Tongue (tissue), 2 donors: ENCODE measurements around the gene PPT1. TPM values are rescaled to one million over a fixed set of nuclear protein-coding genes. Genes with fewer than 3 reads are reported as not detected.
A peak's percentile ranks its signal among the peaks of the same experiment; 100 is the strongest.

Experiments used
- DNase-seq: peaks from one replicate; pipeline ENCODE4 v3.0.0-alpha.2; 2015
- total RNA-seq: library from RNA; depleted of rRNA; stranded (reverse); fragments of >200 nt; gene quantifications from one replicate; pipeline ENCODE4 v1.2.3, GENCODE V29; 2014

The PPT1 gene
- total RNA-seq, 1 donor from 2014 or later, result 42.7 TPM

DNA sequence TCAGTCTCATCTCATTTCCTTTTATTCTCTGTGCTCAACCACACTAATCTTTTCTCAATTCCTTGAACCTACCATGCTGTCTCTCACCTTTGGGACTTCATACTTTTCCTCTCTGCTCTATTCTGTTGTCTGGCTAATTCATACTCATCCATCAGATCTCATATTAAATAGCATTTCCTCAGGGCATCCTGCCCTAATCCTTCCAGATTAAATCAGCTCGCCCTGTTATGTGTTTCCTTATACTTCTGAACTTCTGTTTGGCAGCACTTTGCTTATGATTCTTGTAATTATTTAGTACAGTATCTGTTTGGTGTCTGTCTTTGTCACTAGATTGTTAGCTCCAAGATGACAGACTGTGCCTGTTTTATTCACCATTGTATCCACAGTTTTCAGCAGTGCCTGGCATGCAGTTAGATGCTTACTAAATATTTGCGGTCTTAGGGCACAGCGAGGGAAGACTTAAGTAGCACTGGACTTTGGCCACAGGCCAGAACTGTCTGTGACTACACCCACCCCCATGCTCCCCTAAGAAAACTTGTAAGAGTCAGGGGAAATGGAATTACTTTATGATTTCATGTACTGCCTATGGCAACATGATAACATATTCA, 66.4 kb downstream of the PPT1 start:
- DNase-seq, result peak; percentile 18

DNA sequence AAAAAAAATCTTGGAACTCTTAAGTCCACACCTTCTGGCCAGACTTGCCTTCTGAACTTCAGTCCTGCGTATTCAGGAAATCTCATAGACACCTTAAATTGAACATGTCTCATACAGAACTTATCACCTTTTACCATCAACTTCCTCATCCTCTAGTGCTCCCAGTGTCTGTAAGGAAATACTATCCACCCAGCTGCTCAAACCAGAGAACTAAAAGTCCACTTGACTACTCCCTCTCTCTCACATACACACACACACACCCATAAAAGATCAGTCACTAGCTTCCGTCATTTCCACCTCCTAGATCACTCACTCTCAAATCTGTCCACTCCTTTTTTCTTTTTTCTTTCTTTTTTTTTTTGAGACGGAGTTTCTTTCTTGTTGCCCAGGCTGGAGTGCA, 67.4 kb downstream of the PPT1 start:
- no peak for DNase-seq

DNA sequence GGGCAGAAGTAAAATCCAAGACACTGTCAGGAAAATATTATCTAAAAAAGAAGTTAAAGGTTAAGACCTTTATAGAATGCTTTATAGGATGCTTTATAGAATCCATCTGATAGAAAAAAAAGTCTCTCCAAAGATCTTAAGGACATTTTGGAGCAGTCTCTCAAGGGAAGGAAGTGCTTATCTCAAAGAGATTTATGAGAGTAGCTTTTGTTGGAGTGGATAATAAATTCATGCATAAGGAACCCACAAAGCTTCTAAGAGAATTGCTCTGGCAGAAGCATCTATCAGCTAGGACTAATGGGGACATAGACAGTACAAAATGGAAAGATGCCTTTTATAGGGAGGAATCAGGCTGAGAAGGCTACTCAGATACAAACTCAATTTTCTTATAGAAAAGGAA, 69.4 kb downstream of the PPT1 start:
- DNase-seq, result no peak

DNA sequence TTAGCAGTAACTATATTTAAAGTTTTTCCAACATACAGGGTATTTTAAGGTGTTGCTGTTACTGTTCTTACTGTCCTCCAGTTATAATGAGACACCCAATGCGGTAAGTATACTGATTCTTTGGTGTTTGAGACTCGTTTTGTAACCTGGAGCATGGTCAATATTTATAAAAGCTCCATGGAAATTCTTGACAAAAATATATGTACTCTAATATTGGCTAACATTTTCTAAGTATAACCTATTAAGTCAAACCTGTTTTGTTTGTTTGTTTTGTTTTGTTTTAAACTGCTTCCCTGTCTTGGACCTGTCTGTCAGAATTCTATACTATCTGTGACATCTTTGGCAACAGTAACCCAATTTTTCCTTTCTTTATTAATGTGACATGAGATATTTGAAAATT, 72.4 kb downstream of the PPT1 start:
- DNase-seq, result no peak

DNA sequence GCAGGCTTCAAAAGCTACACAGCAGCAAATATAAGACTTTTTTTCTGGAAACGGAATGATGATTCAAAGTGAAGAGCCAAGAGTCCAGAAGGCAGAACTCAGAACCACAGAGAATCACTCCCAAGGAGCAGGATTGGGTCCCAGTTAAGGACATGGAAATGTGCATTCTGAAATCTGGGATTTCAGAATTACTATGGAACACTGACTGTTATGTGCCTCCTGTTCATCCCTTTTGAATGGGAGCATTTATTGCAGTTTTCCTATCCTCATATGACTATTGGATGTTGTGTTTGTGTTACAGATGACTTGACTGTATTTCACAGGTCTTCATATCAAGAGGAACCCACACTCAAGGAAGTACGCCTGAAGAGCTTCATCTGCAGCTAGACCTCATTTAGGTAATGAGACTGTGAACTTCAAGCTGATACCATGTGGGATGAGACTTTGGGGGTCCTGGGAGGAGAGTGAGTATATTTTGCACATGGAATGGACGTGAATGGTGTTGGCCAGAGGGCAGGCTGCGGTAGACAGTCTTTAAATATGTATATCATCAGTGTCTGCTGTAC, 73.6 kb downstream of the PPT1 start:
- no peak for DNase-seq

Other genes with a start within 250 kb of the PPT1 start
- gene TRIT1, start 213.7 kb downstream of the PPT1 start, total RNA-seq, result 27.2 TPM
- 15.7 TPM for gene MYCL, start 195.3 kb downstream of the PPT1 start, total RNA-seq
- gene MFSD2A, start 142.1 kb downstream of the PPT1 start, total RNA-seq, result 2.1 TPM
- gene CAP1, start 56.5 kb downstream of the PPT1 start, total RNA-seq, result 117 TPM
- gene RLF, start 64.1 kb upstream of the PPT1 start, total RNA-seq, result 47.4 TPM
- not detected for gene TMCO2, start 150.7 kb upstream of the PPT1 start, total RNA-seq
- gene ZMPSTE24, start 161.0 kb upstream of the PPT1 start, total RNA-seq, result 51.1 TPM
- gene COL9A2, start 220.0 kb upstream of the PPT1 start, total RNA-seq, result 6.5 TPM